GM13977 (cell line): Measurements from ENCODE around the gene MYOM1.
A peak's percentile ranks its signal among the peaks of the same experiment; 100 is the strongest.

Experiments used
- DNase-seq: peaks from one replicate; pipeline ENCODE4 v3.0.0; 2012; ENCODE audit warnings: low spot score
- CTCF ChIP-seq: IDR thresholded peaks from 2 replicates; pipeline ENCODE4 v1.5.1; 2012; ENCODE audit warnings: mild to moderate bottlenecking, control low read depth; ENCODE audit not compliant: insufficient read depth; ENCODE audit errors: extremely low read depth, missing control alignments
- in situ Hi-C: fragments of 300-500 bp; cut with MboI; formaldehyde crosslinking; loops from one replicate; pipeline ENCODE4 v1.12.0; 2022; ENCODE audit warnings: low sequenced_read_pairs, low pct_unique_long_range_greater_than_20kb, mixed read lengths, inconsistent platforms; ENCODE audit not compliant: unreplicated experiment

Gene MYOM1

GRCh38 chr18:3263132-3263700 is 43.4 kb upstream of the MYOM1 start:
- in situ Hi-C loops, result no loop called here
- TF ChIP-seq CTCF, result no peak

GRCh38 chr18:3262234-3263131 is 42.7 kb upstream of the MYOM1 start:
- no peak for TF ChIP-seq CTCF
- in situ Hi-C loops, result no loop called here
- DNase-seq, result no peak

More at GRCh38 chr18:3263132-3263700, 43.4 kb upstream of the MYOM1 start:
- DNase-seq, result no peak

- in situ Hi-C loops, result no loop called here
- TF ChIP-seq CTCF, result peak; percentile 8
- peak; percentile 87 for DNase-seq
Observed at GRCh38 chr18:3261373-3262233, 41.8 kb upstream of the MYOM1 start, which contains the start of gene MYL12B. MYL12B (plus strand) TSS chr18:3262133; CDS start chr18:3272899, 10,766 bp downstream.

GRCh38 chr18:3260995-3261372 is 41.2 kb upstream of the MYOM1 start:
- in situ Hi-C loops, result no loop called here
- no peak for TF ChIP-seq CTCF
- no peak for DNase-seq

- TF ChIP-seq CTCF, result no peak
- in situ Hi-C loops, result no loop called here
- no peak for DNase-seq
Observed at GRCh38 chr18:3257627-3258120, 37.9 kb upstream of the MYOM1 start.

- DNase-seq, result no peak
- TF ChIP-seq CTCF, result no peak
- in situ Hi-C loops, result no loop called here
Observed at GRCh38 chr18:3256693-3257626, 37.2 kb upstream of the MYOM1 start.
